ENCODE measurements around the gene BMP2K.
"Not testable (repeated sequence)": the region's sequence is repeated elsewhere in the genome, so short reads cannot be mapped to it uniquely, and the experiment has no call there.

BMP2K gene

DNA sequence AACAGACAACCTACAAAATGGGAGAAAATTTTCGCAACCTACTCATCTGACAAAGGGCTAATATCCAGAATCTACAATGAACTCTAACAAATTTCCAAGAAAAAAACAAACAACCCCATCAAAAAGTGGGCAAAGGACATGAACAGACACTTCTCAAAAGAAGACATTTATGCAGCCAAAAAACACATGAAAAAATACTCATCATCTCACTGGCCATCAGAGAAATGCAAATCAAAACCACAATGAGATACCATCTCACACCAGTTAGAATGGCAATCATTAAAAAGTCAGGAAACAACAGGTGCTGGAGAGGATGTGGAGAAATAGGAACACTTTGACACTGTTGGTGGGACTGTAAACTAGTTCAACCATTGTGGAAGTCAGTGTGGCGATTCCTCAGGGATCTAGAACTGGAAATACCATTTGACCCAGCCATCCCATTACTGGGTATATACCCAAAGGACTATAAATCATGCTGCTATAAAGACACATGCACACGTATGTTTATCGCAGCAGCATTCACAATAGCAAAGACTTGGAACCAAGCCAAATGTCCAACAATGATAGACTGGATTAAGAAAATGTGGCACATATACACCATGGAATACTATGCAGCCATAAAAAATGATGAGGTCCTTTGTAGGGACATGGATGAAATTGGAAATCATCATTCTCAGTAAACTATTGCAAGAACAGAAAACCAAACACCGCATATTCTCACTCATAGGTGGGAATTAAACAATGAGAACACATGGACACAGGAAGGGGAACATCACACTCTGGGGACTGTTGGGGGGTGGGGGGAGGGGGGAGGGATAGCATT is 19.7 kb downstream of the BMP2K start:
- DNase-seq = not testable (repeated sequence)

DNA sequence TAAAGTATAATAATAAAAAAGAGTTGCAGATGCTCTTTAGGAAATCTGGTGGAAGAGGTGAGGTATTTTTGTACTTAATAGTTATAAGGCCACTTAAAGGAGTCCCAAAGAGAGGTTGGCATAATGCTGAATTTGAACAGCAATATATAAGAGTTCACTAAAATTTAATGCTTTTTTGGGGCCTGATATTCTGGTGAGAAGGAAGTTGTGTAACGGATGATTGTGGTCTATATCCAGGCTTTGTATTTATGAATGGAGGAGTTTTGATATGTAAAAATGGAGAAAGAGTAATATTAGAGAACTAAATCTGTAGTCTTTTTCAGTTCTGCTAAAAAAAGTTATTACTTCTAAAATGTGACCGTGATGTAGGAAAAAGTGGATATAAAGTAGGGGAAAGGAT is 20.4 kb downstream of the BMP2K start:
- DNase-seq = no peak

DNA sequence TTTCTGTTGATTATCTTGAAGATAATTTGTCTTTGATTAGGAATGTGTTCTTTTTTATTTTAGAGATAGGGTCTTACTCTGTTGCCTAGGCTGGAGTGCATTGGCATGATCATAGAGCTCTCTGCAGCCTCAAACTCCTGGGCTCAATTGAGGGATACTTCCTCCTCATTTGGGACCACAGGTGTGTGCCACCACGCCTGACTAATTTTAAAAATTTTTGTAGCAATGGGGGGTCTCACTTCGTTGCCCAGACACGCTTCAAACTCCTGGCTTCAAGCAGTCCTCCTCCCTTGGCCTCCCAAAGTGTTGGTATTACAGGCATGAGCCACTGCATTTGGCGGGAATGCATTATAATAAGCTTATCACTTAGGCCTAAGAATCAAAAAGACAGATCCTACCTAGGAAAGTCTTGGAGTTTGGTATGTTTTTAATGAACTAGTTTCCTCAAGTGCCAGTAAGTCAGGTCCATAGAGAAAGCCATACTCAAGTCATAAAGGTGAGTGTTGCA is 21.7 kb downstream of the BMP2K start:
- no peak for DNase-seq

DNA sequence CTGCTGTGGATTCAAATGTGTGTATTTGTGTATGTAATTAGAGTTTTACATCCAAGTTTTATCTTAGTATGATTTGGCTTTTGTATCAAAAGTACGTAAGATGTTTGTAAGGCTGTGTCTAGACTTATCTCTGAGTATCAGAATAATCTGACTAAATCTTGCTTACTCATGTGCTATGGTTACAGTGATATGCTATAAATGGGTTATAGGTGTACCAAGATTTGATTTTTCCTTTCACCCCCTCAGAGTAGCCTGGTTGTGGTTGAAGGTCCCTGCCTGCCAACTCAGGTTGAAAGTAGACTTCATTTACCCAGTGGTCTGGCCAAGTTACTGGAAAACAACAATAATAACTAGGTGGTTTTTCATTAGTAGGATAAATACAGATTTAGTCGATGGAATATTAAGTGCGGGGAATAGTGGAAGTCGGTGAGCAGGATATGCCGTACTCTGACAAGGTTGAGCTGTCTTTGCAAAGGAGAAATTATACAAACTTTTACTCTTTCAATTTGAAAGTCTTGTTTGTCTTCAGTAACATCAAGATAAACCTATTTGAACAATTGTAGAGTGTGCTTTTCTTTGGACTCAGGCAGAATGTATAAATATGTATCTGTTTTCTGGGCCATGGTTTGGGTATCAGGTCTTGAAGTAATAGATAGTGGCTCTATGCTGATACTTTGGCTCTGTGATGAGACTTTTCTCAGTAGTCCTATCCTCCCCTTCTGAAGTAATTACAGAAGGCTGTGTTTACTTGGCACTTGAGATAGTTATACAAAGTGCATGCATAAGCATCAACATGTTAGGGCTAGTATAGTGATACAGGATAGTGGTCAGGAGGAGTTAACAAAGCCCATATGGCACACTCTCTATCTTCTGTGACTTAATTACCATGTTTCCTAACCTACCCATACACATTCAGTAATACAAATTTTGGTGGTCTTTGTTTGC is 23.7 kb downstream of the BMP2K start:
- peak in 2 of 3 experiments; percentile 40 to 63 for DNase-seq

DNA sequence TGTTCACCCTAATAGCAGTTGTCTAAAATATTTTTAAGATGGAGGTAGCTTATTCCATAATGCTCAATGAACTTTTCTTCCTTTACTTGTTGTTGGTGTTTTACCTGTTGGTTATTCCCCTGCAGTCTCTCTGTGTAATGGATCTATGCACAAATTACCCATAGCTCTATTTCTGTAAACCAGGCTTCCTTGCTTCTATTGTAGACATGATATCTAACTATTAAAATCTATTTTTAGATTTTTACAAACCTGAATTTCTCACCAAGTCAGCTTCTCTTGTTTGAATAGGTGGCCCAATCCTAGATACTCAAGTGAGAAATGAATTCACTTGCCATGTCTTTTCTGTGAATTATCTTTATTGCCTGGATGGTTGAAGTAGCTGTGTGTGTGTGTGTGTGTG is 24.8 kb downstream of the BMP2K start:
- DNase-seq = no peak

DNA sequence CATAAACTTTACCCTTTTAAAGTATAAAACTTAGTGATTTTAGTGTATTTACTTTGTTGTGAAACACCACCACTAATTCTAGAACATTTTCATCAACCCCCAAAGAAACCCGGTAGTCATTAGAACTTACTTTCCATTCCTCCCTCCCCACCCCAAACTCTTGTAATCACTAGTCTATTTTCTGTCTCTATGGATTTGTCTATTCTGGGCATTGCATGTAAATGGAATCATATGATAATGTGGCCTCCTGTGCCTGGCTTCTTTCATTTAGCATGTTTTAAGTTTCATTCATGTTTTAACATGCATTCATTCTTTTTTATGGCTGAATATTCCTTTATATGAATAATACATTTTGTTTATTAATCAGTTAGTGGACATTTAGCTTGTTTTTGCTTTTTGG is 27.8 kb downstream of the BMP2K start:
- no peak for DNase-seq

DNA sequence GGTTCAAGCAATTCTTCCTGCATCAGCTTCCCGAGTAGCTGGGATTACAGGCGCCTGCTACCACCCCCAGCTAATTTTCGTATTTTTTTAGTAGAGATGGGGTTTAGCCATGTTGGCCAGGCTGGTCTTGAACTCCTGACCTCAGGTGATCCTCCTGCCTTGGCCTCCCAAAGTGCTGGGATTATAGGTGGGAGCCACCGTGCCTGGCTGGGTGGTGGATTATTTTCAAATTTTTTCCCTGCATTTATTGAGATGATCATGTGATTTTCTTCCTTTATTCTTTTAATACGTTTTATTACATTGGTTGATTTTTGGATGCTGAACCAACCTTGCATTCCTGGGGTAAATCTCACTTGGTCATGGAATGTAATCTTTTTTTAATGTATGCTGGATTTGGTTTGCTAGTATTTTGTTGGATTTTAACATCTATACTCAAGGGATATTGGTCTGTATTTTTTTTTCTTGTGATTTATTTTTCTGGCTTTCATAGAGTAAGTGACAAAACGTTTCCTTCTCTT is 30.9 kb downstream of the BMP2K start:
- no peak for DNase-seq

DNA sequence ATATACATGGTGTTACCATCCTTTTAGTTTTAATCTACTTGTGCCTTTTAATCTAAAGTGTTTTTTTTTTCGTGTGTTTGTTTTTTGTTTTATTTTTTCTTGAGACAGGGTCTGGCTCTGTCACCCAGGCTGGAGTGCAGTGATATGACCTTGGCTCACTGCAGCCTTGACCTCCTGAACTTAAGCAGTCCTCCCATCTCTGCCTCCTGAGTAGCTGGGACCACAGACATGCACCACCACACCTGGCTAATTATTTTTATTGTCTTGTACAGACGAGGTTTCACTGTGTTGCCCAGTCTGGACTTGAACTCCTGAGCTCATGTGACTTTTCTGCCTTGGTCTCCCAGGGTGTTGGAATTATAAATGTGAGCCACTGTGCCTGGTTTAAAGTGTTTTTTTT is 33.1 kb downstream of the BMP2K start:
- DNase-seq = no peak

DNA sequence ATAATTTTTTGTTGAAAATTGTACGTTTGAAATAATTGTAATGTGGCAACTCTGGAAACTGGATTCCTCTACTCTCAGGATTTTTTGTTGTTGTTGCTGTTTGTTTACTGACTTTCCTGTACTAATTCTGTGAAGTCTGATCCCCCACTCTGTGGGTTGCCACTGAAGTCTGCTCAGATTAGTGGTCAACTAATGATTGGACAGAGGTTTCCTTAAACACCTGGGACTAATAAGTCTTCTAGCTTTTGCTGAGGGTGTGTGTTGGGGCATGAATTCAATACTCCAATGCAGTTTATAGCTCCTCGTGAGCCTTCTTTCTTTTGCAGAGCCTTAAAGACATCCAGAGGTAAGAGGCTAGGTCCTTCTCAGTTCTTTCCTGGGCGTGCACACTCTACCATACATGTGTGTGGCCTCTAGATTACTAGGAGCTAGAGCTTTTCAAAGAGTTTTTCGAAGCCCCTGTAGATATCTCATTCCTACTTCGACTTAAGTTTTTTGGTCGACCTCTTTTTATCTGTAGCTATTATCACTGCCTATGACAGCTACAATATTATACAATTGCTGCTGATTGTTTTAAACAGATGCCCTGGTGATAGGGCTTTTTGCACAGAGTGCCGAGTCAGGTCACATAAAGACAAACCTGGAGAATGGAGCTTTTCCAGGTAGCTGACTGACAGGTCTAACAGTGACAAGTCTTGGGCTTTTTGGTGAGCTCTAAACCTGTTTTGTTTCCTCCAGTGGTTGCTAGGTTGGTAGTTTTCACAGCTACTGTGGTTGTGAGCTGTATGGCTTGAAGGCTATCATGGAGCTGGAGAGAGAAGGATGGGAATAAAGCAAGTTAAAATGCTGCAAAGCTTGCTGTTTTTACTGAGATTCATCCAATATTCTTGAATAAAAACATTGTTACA is 34.0 kb downstream of the BMP2K start:
- no peak for DNase-seq

DNA sequence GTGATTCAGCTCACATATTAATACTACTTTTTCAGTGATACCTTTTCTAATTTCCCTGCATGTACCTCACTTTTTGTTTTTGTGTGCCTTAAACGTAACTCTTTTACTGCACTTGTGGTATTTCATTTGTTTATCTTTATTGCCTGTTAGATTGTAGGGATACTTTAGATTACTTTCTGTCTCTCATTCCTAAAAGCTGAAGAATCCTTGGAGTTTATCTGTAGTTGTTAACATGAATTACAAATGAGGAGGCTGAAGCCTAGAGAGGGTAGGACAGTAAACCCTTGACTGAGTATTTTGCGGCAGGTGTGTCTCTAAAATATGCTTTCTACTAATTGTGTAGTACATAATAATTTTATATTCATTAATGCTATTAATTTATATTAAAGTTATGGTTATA is 34.9 kb downstream of the BMP2K start:
- DNase-seq = no peak

DNA sequence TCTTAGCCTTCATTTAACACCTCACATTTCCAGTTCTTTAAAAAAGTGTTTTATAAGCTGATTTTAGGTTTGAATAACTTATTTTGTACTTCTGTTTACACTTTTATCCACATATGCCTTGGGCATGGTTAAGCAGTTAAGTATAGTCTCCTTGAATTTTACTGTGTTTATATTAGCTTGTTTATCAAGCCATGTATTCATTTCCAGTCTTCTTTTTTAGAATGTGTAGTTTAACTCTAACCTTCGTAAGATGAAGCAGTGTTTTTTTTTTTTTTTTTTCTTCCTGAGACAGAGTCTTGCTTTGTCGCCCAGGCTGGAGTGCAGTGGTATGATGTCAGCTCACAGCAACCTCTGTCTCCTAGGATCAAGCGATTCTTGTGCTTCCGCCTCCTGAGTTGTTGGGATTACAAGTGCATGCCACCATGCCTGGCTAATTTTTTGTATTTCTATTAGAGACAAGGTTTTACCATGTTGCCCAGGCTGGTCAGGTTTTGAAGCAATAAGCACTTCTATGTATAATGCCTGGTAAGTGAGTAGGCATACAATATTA is 42.5 kb downstream of the BMP2K start:
- DNase-seq = no peak

DNA sequence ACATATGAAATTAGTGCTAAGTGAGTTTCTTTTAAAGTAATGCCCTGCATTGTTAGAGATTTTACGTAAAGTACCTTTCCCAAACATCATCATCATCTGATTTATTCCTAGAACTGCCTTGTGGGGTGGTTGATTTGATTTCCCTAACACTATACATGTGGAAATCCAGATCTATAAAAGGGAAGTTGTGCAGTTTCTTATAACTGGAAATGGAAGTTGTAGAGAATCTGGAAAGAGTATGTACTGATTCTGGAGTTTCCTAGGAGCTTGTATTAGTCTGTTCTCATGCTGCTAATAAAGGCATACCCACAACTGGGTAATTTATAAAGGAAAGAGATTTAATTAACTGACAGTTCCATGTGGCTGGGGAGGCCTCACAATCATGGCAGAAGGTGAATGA is 47.9 kb downstream of the BMP2K start:
- no peak for DNase-seq

DNA sequence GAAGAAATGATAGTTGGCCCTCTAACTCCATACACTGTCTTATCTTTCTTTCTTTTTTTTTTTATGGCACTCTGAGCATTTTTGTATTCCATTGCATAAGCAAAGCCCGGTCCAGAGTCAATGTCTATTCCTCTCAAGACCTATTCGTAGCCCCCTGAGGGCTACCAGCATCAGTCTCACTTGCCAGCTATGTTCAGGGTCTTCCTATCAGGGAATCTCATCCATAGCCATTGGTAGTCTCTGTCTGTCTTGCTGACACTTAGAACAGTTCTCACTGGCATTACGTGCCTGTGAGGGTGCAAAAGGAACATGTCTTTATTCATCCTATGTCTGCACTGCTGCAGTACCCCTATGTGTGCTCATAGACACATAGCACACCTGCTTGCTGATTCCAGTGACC is 51.0 kb downstream of the BMP2K start:
- no peak for DNase-seq

DNA sequence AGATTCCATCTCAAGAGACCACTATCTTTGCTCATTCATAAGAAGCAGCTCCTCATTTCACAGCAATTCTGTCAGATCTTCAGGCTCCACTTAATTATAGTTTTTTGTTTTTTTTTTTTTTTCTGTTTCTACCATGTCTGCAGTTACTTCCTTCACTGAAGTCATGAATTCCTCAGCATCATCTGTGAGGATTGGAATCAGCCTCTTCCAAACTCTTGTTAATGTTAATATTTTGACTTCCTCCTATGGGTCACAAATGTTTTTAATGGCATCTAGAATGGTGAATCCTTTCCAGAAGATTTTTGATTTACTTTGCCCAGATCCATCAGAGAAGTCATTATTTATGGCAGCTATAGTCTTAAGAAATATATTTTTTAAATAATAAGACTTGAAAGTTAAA is 53.1 kb downstream of the BMP2K start:
- no peak for DNase-seq

DNA sequence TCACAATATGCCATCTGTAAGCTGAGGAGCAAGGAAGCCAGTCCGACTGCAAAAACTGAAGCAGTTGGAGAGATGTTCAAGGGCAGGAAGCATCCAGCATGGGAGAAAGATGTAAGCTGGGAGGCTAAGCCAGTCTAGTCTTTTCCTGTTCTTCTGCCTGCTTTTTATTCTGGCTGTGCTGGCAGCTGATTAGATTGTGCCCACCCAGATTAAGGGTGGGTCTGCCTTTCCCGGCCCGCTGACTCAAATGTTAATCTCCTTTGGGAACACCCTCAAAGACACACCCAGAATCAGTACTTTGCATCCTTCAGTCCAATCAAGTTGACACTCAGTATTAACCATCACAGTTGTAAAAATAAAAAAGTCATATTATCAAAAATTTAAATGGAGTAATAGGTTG is 63.5 kb downstream of the BMP2K start:
- DNase-seq = not testable (repeated sequence)

DNA sequence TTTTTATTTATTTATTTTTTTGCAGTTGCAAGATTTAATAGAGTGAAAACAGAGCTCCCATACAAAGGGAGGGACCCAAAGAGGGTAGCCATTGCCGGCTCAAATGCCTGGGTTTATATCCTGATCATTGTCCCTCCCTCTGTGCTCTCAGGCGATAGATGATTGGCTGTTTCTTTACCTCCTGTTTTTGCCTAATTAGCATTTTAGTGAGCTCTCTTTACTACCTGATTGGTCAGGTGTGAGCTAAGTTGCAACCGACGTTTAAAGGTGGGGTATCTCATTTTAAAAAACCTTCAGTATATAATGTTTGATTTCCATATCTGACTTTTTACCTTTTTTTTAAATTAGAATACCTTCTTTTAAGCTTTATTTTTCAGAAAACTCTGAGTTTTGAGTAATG is 64.1 kb downstream of the BMP2K start:
- not testable (repeated sequence) for DNase-seq

DNA sequence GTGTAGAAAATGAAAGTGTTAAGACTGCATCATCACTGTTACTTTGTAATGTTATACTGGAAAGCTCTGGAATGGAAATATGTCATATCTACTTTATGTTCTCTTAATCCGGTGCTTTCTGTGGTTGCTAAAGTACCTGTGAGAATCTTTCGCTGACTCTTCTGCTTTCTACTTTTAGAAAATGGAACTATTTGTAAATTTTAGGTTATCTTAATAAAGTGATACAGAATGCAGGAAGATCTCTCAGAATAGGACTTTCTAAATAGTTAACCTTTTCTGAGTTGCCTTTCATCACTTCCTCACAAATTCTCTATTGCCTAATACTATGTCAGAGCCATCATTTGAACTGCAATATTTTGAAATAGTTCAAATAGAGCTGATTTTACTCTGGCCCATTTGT is 69.3 kb downstream of the BMP2K start:
- no peak for DNase-seq

DNA sequence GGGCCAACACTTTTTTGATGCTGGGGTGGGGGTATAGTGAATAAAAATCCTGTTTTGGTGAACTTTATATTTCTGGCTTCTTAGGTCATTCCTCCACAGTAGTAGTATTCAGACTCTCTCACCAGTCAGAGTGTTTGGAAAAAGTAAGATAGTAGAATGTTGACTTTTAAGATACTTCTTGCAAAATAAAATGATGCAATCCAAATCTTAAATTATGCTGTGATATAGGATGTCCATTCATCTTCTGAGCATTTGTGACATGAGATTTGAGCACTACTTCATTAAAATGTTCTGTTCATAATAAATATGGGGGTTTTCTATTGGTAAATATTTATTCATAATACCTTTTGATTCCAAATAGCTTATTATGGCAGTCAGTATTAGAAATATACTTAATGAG is 70.1 kb downstream of the BMP2K start:
- no peak for DNase-seq

DNA sequence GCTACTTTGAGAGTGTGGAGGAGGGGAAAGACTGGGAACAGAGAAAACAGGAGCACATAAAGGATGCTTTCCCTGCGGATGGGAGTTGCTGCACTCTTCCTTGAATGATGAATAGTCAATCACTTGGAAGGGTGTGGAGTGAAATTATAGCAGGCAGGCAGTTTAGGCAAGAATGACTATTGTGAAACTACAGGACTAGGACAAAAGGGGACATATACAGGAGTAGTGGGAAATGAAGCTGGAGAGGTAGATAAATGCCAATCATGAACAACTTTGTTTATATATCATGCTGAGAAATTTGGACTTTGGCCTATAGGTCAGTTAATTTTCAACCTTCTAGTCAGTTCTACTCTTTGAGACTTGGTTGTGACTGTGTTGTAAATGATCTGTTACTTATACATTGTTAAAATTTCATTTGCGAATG is 86.2 kb downstream of the BMP2K start:
- no peak for DNase-seq

DNA sequence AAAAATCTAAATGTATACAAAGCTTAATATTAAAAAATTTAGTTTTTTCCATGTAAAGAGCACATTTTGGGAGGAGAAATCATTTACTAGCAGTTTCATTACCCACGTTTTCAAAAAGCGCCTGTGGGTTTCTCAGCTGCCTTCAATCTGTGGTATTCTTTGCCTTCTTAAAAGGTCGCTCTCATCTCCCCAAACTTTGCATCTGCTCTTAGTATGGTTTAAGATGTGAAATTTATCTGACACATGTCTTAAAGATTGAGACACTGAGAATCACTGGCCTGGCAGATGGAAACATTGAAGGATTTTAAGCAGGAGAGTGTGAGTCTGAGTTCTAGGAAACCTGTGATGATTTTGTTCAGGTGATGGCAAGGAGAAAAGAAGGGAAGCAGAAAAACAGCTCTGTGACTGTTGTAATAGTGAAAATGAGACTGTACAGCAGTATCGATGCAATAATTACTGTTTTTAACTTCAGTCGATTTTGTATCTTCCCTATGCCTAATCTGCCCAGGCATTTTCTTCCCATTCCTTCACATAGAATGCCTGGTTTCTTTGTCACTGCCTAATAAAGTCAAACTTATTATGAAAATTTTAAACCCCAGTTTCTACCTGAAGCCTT is 87.2 kb downstream of the BMP2K start:
- no peak for DNase-seq

DNA sequence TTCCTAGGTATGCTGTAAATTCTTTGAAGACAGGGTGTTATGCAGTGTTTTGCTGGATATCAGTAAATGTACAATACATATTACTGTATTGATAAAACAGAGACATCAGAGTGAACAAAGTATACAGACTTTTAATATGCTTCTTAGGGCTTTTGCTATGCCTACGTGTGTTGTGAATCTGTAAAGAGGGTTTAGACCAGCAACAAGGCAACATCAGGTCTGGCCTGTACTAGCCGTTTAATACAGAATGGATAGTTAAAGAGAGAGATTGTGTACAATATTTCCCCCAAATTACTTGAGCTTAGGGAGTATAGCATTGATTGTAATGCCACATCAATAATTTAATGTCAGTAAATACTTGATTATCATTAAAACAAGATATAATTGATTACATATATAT is 87.8 kb downstream of the BMP2K start:
- DNase-seq = no peak
